GM18870 (cell line): ENCODE results near the gene HBEGF.

ENCODE experiments used
- ATAC-seq: cut with Tn5 transposase; IDR thresholded peaks from one replicate; pipeline ENCODE4 v1.9.1; 2021; ENCODE audit warnings: moderate library complexity; ENCODE audit not compliant: unreplicated experiment

HBEGF gene

GRCh38 chr5:140305471-140305870 is 40.9 kb downstream of the HBEGF start:
- ATAC-seq: no peak

- ATAC-seq: no peak
Measured at GRCh38 chr5:140303966-140304365, 42.4 kb downstream of the HBEGF start.

- peak; percentile 92 for ATAC-seq
Measured at GRCh38 chr5:140302786-140303639, 43.4 kb downstream of the HBEGF start, which contains the start of gene PFDN1. Gene PFDN1 (minus strand): TSS chr5:140303101. CDS start chr5:140303073, 28 bp downstream.

- no peak for ATAC-seq
Measured at GRCh38 chr5:140301136-140301535, 45.3 kb downstream of the HBEGF start.

GRCh38 chr5:140299056-140299455 is 47.3 kb downstream of the HBEGF start:
- ATAC-seq: no peak

GRCh38 chr5:140298183-140298601 is 48.2 kb downstream of the HBEGF start:
- ATAC-seq: no peak

- no peak for ATAC-seq
Measured at GRCh38 chr5:140297283-140297682, 49.1 kb downstream of the HBEGF start.

GRCh38 chr5:140296289-140296688 is 50.1 kb downstream of the HBEGF start:
- no peak for ATAC-seq

GRCh38 chr5:140295414-140295813 is 51.0 kb downstream of the HBEGF start:
- no peak for ATAC-seq

GRCh38 chr5:140294753-140295152 is 51.6 kb downstream of the HBEGF start:
- ATAC-seq: no peak

GRCh38 chr5:140293849-140294100 is 52.6 kb downstream of the HBEGF start:
- ATAC-seq: no peak

- no peak for ATAC-seq
Measured at GRCh38 chr5:140293091-140293848, 53.1 kb downstream of the HBEGF start.

GRCh38 chr5:140292212-140293036 is 54.0 kb downstream of the HBEGF start:
- no peak for ATAC-seq

GRCh38 chr5:140287801-140288521 is 58.4 kb downstream of the HBEGF start:
- no peak for ATAC-seq

- ATAC-seq: no peak
Measured at GRCh38 chr5:140286424-140286823, 60.0 kb downstream of the HBEGF start.

- no peak for ATAC-seq
Measured at GRCh38 chr5:140284013-140284412, 62.4 kb downstream of the HBEGF start.
